Right lobe of liver (tissue), 4 donors: ENCODE data around the gene KLK3.

ENCODE experiments used
- CTCF ChIP-seq, 4 donors: fragments of 200-600 bp in 3 of 4; fragments of 450-650 bp in 1 of 4; IDR thresholded peaks; one replicate each; pipeline versions ENCODE4 v1.5.1 to v1.8.0; 2016 to 2022; ENCODE audit warnings: antibody characterized with exemption in 4 of 4, mild to moderate bottlenecking in 2 of 4
- POLR2A ChIP-seq: fragments of 450-650 bp; IDR thresholded peaks from one replicate; pipeline ENCODE4 v1.6.1; 2017; ENCODE audit warnings: antibody characterized with exemption, mild to moderate bottlenecking
- donor health status: DM: no; HTN: no; CAD: no.
- donor health status: DM: no; HTN: no; CAD: no.
- donor health status: DM: no; HTN: yes; CAD: no.

GRCh38 chr19:50833117-50833801, 21.5 kb upstream of the KLK3 start, which contains the start of gene KLK15:
- TF ChIP-seq CTCF (IDR thresholded peaks at IDR 0.05) (no peak), POLR2A (no peak)
